Measurements from ENCODE around the gene PGM1.

GRCh38 chr1:63705078-63705477, 111.9 kb downstream of the PGM1 start:
- no peak for TF ChIP-seq CTCF (IDR thresholded peaks at IDR 0.05)
- no peak for TF ChIP-seq POLR2A (IDR thresholded peaks at IDR 0.05)

Measured in thyroid gland (tissue), 4 donors.